MCF 10A (cell line): ENCODE results near the gene GDPGP1. TPM values are rescaled to one million over a fixed set of nuclear protein-coding genes. Genes with fewer than 3 reads are reported as not detected.

Experiments
- BruUV-seq: library from RNA; stranded (reverse); fragments of 400-500 nt; replicated peaks from 2 replicates; lab custom pipeline; 2021; lab: Mats Ljungman, UMichigan
- CTCF ChIA-PET: fragments of 300-600 bp; sonication (Branson Sonifier 250); formaldehyde crosslinking; extraction: SDS; loops from one replicate; lab custom pipeline; 2021; ENCODE audit warnings: antibody characterized with exemption, inconsistent platforms; lab: Yijun Ruan, JAX
- POLR2A ChIA-PET: fragments of 300-600, 350-650 bp; sonication (Branson Sonifier 250); formaldehyde crosslinking; extraction: SDS; loops from one replicate; lab custom pipeline; 2020; ENCODE audit warnings: antibody characterized with exemption, inconsistent platforms; lab: Yijun Ruan, JAX
- DNase-seq: peaks from one replicate; pipeline ENCODE4 v3.0.0-alpha.2; 2018; ENCODE audit not compliant: unreplicated experiment
- H3K27ac Mint-ChIP-seq: one replicate; pipeline ENCODE4 v1.8.0; 2022; ENCODE audit warnings: mild to moderate bottlenecking, low read depth, mixed read lengths; ENCODE audit not compliant: unreplicated experiment
- H3K27me3 Mint-ChIP-seq: one replicate; pipeline ENCODE4 v1.8.0; 2022; ENCODE audit warnings: mixed read lengths; ENCODE audit not compliant: insufficient read depth, unreplicated experiment
- H3K36me3 Mint-ChIP-seq: one replicate; pipeline ENCODE4 v1.8.0; 2022; ENCODE audit warnings: mild to moderate bottlenecking, moderate library complexity, mixed read lengths; ENCODE audit not compliant: insufficient read depth, unreplicated experiment
- H3K4me1 Mint-ChIP-seq: one replicate; pipeline ENCODE4 v1.8.0; 2022; ENCODE audit warnings: mixed read lengths; ENCODE audit not compliant: insufficient read depth, unreplicated experiment
- H3K4me3 Mint-ChIP-seq: one replicate; pipeline ENCODE4 v1.8.0; 2022; ENCODE audit warnings: mild to moderate bottlenecking, moderate library complexity, mixed read lengths; ENCODE audit not compliant: unreplicated experiment
- H3K9me3 Mint-ChIP-seq: one replicate; pipeline ENCODE4 v1.8.0; 2022; ENCODE audit warnings: mixed read lengths; ENCODE audit not compliant: unreplicated experiment
- intact Hi-C: fragments of 100-400 bp; cut with micrococcal nuclease; formaldehyde crosslinking; loops from 2 replicates; pipeline ENCODE4 v1.14.1; 2022
- total RNA-seq: library from RNA; stranded (reverse); gene quantifications from 2 replicates; pipeline ENCODE4 v1.2.3, GENCODE V29; 2022
- TF ChIP-seq, protein P1 (sequence below): fragments of 200-600 bp; IDR thresholded peaks from one replicate; pipeline ENCODE4 v1.8.0; 2022; ENCODE audit warnings: antibody characterized with exemption, mild to moderate bottlenecking; ENCODE audit not compliant: unreplicated experiment

The GDPGP1 gene
- total RNA-seq, 1 experiment from 2014 or later: 3.4 TPM

DNA sequence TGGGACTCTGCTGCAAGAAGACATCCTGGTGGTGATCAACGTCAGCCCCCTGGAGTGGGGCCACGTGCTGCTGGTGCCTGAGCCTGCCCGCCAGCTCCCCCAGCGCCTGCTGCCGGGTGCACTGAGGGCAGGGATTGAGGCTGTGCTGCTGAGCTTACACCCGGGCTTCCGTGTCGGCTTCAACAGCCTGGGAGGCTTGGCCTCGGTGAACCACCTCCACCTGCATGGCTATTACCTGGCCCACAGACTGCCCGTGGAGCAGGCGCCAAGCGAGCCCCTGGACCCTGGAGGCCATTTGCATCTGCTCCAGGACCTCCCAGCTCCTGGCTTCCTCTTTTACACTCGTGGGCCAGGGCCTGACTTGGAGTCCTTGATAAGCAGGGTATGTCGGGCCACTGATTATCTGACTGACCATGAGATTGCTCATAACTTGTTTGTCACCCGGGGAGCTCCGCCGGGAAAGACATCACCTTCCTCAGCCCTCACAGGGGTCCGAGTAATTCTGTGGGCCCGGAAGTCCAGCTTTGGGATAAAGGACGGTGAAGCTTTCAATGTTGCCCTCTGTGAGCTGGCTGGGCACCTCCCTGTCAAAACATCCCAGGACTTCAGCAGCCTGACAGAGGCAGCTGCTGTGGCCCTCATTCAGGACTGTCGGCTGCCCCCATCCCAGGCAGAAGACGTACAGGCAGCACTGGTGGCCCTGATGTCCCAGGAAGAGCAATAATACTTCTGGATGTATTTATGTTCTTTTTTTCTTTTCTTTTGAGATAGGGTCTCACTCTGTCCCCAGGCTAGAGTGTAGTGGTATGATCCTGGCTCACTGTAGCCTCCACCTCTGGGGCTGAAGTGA, 7.6 kb downstream of the GDPGP1 start:
- BruUV-seq: no TSS peak
- DNase-seq: no peak
- Mint-ChIP-seq H3K27ac (no peak overlapping the region), H3K4me3 (no peak overlapping the region), H3K27me3 (no peaks in the 10 kb centered on the region), H3K36me3 (peaks cover 17% of the 10 kb centered on the region), H3K4me1 (no peaks in the 10 kb centered on the region), H3K9me3 (no peaks in the 10 kb centered on the region)
- intact Hi-C loops: no loop called here
- ChIA-PET CTCF (interaction anchor here (0.6 to 0.9 kb wide), 2 partner anchors 50 to 377 kb away, joined by 3 to 4 read pairs; no protein-coding TSS in a partner anchor), POLR2A (interaction anchor here (0.9 kb wide), 1 partner anchor 8 kb away, joined by 3 read pairs; the partner anchor contains the start of genes CIB1 and GDPGP1)
- TF ChIP-seq, protein P1, sequence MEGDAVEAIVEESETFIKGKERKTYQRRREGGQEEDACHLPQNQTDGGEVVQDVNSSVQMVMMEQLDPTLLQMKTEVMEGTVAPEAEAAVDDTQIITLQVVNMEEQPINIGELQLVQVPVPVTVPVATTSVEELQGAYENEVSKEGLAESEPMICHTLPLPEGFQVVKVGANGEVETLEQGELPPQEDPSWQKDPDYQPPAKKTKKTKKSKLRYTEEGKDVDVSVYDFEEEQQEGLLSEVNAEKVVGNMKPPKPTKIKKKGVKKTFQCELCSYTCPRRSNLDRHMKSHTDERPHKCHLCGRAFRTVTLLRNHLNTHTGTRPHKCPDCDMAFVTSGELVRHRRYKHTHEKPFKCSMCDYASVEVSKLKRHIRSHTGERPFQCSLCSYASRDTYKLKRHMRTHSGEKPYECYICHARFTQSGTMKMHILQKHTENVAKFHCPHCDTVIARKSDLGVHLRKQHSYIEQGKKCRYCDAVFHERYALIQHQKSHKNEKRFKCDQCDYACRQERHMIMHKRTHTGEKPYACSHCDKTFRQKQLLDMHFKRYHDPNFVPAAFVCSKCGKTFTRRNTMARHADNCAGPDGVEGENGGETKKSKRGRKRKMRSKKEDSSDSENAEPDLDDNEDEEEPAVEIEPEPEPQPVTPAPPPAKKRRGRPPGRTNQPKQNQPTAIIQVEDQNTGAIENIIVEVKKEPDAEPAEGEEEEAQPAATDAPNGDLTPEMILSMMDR: no peak

DNA sequence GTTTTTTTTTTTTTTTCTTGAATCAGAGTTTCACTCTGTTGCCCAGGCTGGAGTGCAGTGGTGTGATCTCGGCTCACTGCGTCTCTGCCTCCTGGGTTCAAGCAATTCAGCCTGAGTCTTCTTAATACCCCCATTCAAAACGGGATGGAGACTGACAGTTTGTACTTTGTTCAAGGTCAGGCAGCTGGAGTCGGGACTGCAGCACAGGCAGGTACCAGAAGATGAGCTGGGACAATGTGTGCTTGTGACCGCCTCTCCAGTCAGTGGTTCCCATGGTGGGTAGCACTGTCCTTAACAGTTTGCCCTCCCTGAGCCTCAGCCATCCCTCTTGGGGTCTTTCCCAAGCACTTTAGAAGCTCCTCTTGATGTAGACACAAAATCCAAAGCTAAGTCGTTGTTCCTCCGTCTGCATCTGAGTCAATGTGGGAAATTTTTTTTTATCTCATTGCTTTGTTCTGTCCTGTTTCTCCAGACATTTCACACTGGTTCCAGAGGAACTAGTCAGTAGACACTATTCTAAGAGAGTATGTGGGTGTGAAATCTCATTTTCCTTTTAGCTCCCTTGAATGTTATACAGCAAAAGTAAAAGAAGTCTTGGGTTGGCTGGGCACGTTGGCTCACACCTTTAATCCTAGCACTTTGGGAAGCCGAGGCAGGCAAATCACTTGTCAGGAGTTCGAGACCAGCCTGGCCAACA, 10.1 kb downstream of the GDPGP1 start:
- Mint-ChIP-seq H3K36me3 (peaks cover 7% of the 10 kb centered on the region), H3K4me1 (no peaks in the 10 kb centered on the region), H3K27ac (no peak overlapping the region), H3K9me3 (no peaks in the 10 kb centered on the region), H3K4me3 (no peak overlapping the region), H3K27me3 (no peaks in the 10 kb centered on the region)
- POLR2A ChIA-PET: no interaction called here
- intact Hi-C loops: no loop called here
- no peak for DNase-seq
- BruUV-seq: no TSS peak
- TF ChIP-seq, protein P1: no peak
- CTCF ChIA-PET: interaction anchor here (0.6 kb wide), 3 partner anchors 56 to 959 kb away, joined by 3 read pairs; no protein-coding TSS in a partner anchor

DNA sequence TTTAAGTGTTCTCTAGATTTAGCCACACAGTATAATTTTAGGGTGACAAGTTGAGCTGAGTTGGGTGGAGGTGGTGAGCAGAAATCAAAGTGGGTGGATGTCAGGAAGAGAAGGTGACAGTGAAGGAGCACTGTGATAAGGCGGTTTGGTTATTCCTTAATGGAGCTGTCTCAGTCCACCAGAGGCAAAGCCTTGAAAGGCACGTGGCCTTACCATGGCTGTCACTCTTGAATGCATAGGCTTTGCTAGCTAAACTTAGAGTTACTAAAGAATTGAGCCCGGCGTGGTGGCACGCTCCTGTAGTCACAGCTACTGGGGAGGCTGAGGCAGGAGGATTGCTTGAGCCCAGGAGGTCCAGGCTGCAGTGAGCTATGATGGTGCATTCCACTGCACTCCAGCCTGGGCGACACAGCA, 14.8 kb downstream of the GDPGP1 start:
- no peaks in the 10 kb centered on the region for H3K27me3 Mint-ChIP-seq
- H3K36me3 Mint-ChIP-seq: no peaks in the 10 kb centered on the region
- intact Hi-C loops: no loop called here
- H3K4me3 Mint-ChIP-seq: peak overlapping the region; percentile 74
- POLR2A ChIA-PET: interaction anchor here (0.6 to 4.7 kb wide), 9 partner anchors 11 to 477 kb away, joined by 3 to 33 read pairs (median 3); partner anchors contain the start of genes CIB1, GDPGP1 and NGRN
- TF ChIP-seq, protein P1: no peak
- H3K4me1 Mint-ChIP-seq: no peaks in the 10 kb centered on the region
- DNase-seq: no peak
- H3K27ac Mint-ChIP-seq: no peak overlapping the region
- BruUV-seq: no TSS peak
- H3K9me3 Mint-ChIP-seq: no peaks in the 10 kb centered on the region
- CTCF ChIA-PET: interaction anchor here (0.6 to 2.7 kb wide), 7 partner anchors 12 to 365 kb away, joined by 3 to 15 read pairs (median 4); partner anchors contain the start of gene CIB1
